Stimulated activated CD8-positive, alpha-beta memory T cell treated with anti-CD3 and anti-CD28 coated beads, Interleukin-4, amount 100 ng/mL, for 24 hours (primary cell): Measurements from ENCODE around the gene CD4.
A peak's percentile ranks its signal among the peaks of the same experiment; 100 is the strongest.
"Not testable (repeated sequence)": the region's sequence is repeated elsewhere in the genome, so short reads cannot be mapped to it uniquely, and the experiment has no call there.

Experiments
- DNase-seq: peaks from one replicate; pipeline ENCODE4 v3.0.0-alpha.2; 2020; ENCODE audit warnings: low read depth

CD4 gene

GRCh38 chr12:6868211-6869048 is 79.1 kb downstream of the CD4 start:
- no peak for DNase-seq

GRCh38 chr12:6869049-6870021 is 80.0 kb downstream of the CD4 start:
- DNase-seq = peak; percentile 71

- DNase-seq = not testable (repeated sequence)
Observed at GRCh38 chr12:6870304-6870703, 81.0 kb downstream of the CD4 start.
